ENCODE results near the gene LRRFIP2.

The LRRFIP2 gene

DNA sequence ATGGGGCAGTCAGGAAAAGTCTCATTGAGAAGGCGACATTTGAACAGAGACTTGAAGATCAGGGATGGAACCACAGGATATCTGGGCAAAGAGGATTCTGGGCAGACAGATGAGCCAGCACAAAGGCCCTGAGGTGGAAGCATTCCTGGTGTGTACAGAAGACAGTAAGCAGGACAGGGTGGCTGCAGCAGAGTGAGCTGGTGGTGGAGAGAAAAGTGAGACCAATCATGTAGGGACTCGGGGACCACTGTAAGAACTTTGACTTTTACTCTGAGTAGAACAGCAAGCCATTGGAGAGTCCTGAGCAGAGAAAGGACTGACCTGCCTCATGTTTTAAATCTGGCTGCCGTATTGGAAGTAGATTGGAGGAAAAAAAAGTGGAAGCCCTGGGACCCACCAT, 29.9 kb upstream of the LRRFIP2 start:
- TF ChIP-seq ZNF274 (IDR thresholded peaks at IDR 0.05; ENCODE audit: low read depth, low read length), result no peak
- H3K4me3 ChIP-seq (ENCODE audit: low read length), result no peak overlapping the region

- TF ChIP-seq ZNF274 (IDR thresholded peaks at IDR 0.05; ENCODE audit: low read depth, low read length), result no peak
These were observed 27.7 kb upstream of the LRRFIP2 start for GRCh38 chr3:37202035-37202434.

DNA sequence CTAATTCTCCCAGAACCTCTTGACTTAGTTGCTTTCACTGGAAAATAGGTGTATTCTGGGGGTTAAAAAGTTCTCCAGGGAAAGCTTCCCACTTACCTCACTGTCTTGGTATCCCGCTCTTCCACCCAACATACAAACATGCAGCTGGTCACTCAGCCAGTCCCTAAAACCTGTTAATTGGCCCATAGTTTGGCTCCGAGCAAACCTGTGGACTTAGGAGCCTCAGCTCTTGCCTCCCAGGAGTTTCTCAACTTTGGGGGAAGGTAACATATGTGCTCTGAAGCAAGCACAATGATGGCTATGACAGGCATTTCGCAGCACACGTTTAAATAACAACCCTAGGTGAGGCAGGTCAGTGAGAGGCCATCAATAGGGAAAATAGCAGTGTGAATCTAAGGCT, 25.8 kb upstream of the LRRFIP2 start:
- H3K4me3 ChIP-seq (ENCODE audit: low read length), result no peak overlapping the region
- no peak for TF ChIP-seq ZNF274 (IDR thresholded peaks at IDR 0.05; ENCODE audit: low read depth, low read length)

More at GRCh38 chr3:37202035-37202434, 27.7 kb upstream of the LRRFIP2 start:
- no peak overlapping the region for H3K4me3 ChIP-seq (ENCODE audit: low read length)

GRCh38 chr3:37198996-37199395, 24.6 kb upstream of the LRRFIP2 start:
- TF ChIP-seq ZNF274 (IDR thresholded peaks at IDR 0.05; ENCODE audit: low read depth, low read length), result no peak
- H3K4me3 ChIP-seq (ENCODE audit: low read length), result no peak overlapping the region

DNA sequence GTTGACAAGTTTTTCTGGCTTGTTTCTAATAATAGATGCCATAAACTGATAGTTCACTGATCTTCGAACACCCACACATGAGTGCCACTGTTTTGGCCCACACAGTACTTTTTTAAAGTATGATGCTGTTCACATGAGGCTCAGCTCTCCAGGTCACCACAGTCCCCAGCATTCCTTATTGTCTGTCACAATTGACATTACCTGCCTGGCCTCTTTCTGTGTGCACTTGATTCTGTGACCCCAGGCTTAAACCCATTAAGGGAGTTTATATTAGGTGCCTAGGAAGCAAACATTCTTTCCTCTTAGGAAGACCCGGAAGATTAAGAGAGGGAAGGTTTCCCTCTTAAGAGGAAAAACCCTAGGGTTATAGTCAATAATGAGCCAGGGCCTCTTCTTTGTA, 24.2 kb upstream of the LRRFIP2 start:
- H3K4me3 ChIP-seq (ENCODE audit: low read length), result no peak overlapping the region
- no peak for TF ChIP-seq ZNF274 (IDR thresholded peaks at IDR 0.05; ENCODE audit: low read depth, low read length)

- no peak overlapping the region for H3K4me3 ChIP-seq (ENCODE audit: low read length)
- TF ChIP-seq ZNF274 (IDR thresholded peaks at IDR 0.05; ENCODE audit: low read depth, low read length), result no peak
These were observed 23.5 kb upstream of the LRRFIP2 start for GRCh38 chr3:37197810-37198371.

DNA sequence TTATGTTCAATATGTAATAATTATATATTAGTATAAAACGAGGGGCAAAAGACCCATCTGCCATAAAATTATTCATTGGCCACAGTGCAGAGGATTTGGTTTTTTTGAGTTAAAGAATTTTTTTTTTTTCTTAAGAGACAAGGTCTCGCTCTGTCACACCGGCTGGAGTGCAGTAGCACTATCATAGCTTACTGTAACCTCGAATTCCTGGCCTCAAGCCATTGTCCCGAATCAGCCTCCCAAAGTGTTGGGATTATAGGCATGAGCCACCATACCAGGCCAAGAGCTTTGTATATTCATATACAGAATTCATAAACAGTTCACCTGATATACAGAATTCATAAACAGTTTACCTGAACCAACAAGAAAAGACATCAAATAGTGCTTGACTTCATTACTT, 20.2 kb upstream of the LRRFIP2 start:
- no peak overlapping the region for H3K4me3 ChIP-seq (ENCODE audit: low read length)
- TF ChIP-seq ZNF274 (IDR thresholded peaks at IDR 0.05; ENCODE audit: low read depth, low read length), result no peak

GRCh38 chr3:37190667-37191066, 16.3 kb upstream of the LRRFIP2 start:
- TF ChIP-seq ZNF274 (IDR thresholded peaks at IDR 0.05; ENCODE audit: low read depth, low read length), result no peak
- no peak overlapping the region for H3K4me3 ChIP-seq (ENCODE audit: low read length)

DNA sequence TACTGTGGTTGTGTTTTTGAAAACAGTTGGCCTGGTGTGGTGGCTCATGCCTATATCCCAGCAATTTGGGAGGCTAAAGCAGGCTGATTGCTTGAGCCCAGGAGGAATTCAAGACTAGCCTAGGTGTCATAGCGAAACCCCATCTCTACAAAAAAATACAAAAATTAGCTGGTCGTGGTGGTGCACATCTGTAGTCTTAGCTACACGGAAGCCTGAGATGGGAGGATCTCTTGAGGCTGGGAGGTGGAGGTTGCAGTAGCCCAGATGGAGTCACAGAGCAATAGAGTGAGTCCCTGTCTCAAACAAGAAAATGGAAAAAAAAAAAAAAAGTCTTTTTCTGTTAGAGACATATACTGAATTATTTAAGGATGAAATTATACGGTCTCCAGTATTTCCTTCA, 14.7 kb upstream of the LRRFIP2 start:
- TF ChIP-seq ZNF274 (IDR thresholded peaks at IDR 0.05; ENCODE audit: low read depth, low read length), result no peak
- H3K4me3 ChIP-seq (ENCODE audit: low read length), result no peak overlapping the region

DNA sequence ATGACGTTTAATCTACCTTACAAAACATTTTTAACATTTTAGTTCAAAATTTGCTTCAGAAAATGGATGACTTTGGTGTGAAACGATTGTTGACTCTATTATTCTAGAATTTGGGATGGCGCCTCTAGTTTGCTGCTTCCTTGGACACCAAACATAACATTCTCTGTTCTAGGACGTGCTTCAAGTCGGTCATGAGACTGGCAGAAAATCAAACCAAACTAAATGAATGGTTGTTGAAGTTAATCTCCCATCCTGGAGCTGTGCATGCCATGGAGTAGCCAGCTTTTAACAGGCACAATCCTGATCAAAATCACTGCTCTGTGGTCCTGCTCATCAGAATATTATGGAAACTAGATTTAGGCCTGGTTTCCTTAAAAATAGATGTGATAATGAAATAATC, 9.6 kb upstream of the LRRFIP2 start:
- no peak for TF ChIP-seq ZNF274 (IDR thresholded peaks at IDR 0.05; ENCODE audit: low read depth, low read length)

GRCh38 chr3:37183375-37183831, 9.0 kb upstream of the LRRFIP2 start:
- TF ChIP-seq ZNF274 (IDR thresholded peaks at IDR 0.05; ENCODE audit: low read depth, low read length), result no peak
- no peak overlapping the region for H3K4me3 ChIP-seq (ENCODE audit: low read length)

More for the DNA sequence above, 9.6 kb upstream of the LRRFIP2 start:
- H3K4me3 ChIP-seq (ENCODE audit: low read length), result no peak overlapping the region

DNA sequence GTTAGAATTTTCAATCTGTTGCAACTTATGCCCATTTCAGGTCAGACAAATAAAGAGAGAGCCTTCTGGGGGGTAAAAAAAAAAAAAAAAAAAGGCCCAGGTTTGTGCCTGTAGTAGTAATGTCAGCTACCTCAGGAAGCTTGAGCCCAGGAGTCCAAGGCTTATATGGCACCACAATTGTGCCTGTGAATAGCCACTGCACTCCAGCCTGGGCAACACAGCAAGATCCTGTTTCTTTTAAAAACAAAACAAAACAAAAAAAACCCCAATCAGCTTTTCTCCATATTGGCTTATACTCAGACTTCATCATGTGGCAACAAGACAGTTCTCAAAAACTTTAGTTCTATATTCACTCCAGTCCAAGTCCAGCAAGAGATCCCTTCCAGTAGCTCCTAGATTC, 8.4 kb upstream of the LRRFIP2 start:
- no peak for TF ChIP-seq ZNF274 (IDR thresholded peaks at IDR 0.05; ENCODE audit: low read depth, low read length)
- no peak overlapping the region for H3K4me3 ChIP-seq (ENCODE audit: low read length)

GRCh38 chr3:37181756-37182155, 7.4 kb upstream of the LRRFIP2 start:
- no peak overlapping the region for H3K4me3 ChIP-seq (ENCODE audit: low read length)
- TF ChIP-seq ZNF274 (IDR thresholded peaks at IDR 0.05; ENCODE audit: low read depth, low read length), result no peak

GRCh38 chr3:37179144-37179967, 5.0 kb upstream of the LRRFIP2 start:
- no peak for TF ChIP-seq ZNF274 (IDR thresholded peaks at IDR 0.05; ENCODE audit: low read depth, low read length)
- H3K4me3 ChIP-seq (ENCODE audit: low read length), result no peak overlapping the region

DNA sequence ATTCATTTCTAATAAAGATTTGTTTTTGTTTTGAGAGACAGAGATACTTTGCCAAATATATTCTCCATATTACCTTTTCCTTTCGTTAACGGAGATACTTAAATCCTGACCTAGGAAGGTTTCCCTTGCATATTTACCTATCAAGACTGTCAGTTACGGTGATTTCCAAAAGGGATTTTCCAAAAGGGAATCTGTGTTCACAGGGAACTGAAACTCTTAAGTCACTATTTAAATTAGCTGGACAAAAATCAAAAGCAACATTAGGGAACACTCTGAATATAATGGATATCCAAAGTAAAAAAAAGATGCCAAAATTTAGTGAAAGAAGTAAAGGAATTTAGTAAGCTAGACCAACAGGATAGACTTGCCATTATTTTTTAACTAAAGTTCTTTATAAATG, 576 bp downstream of the LRRFIP2 start:
- no peak for TF ChIP-seq ZNF274 (IDR thresholded peaks at IDR 0.05; ENCODE audit: low read depth, low read length)
- H3K4me3 ChIP-seq (ENCODE audit: low read length), result no peak overlapping the region; the same call in 1 of the 2 replicates
